Vagina (tissue), 2 donors: ENCODE measurements around the gene JAK1.

ENCODE experiments used
- CTCF ChIP-seq, 3 experiments: fragments of 450-650 bp in 2 of 3; fragments of 200-600 bp in 1 of 3; sonication (generic) in 1 of 3; IDR thresholded peaks; one replicate each; pipeline ENCODE4 v1.5.1; 2017 to 2019; ENCODE audit warnings: antibody characterized with exemption in 3 of 3, mild to moderate bottlenecking in 2 of 3, moderate library complexity in 2 of 3
- POLR2A ChIP-seq, 2 donors: fragments of 450-650 bp; IDR thresholded peaks; one replicate each; pipeline ENCODE4 v1.6.1; 2017; ENCODE audit warnings: antibody characterized with exemption in 2 of 2, mild to moderate bottlenecking in 2 of 2, moderate library complexity in 2 of 2
- POLR2AphosphoS5 ChIP-seq, 2 donors: sonication (generic); formaldehyde crosslinking; IDR thresholded peaks; one replicate each; pipeline ENCODE4 v1.9.0; 2017; ENCODE audit warnings: antibody characterized with exemption in 2 of 2, mild to moderate bottlenecking in 2 of 2, low read depth in 1 of 2; ENCODE audit not compliant: insufficient read depth in 1 of 2

- TF ChIP-seq CTCF (IDR thresholded peaks at IDR 0.05) (no peak), POLR2A (IDR thresholded peaks at IDR 0.05) (no peak), POLR2AphosphoS5 (IDR thresholded peaks at IDR 0.05; ENCODE audit: insufficient read depth in 1 of 2, low read depth in 1 of 2) (no peak)
These were observed 109.0 kb downstream of the JAK1 start for GRCh38 chr1:64857347-64857746.
